Sigmoid colon (tissue), 7 donors: ENCODE measurements around the gene ABCC3. TPM values are rescaled to one million over a fixed set of nuclear protein-coding genes. Genes with fewer than 3 reads are reported as not detected.

Experiments
- DNase-seq: peaks from one replicate; pipeline ENCODE4 v3.0.0-alpha.2; 2019
- H3K27ac ChIP-seq, 4 donors: fragments of 200-600 bp; sonication (generic); one replicate each; pipeline ENCODE4 v1.5.1; 2016 to 2019; ENCODE audit warnings: mild to moderate bottlenecking in 1 of 4
- H3K27me3 ChIP-seq, 3 donors: fragments of 200-600 bp; sonication (generic); one replicate each; pipeline ENCODE4 v1.5.1; 2019; ENCODE audit warnings: mild to moderate bottlenecking in 1 of 3
- H3K36me3 ChIP-seq, 4 donors: fragments of 200-600 bp; sonication (generic); one replicate each; pipeline ENCODE4 v1.5.1; 2016 to 2019
- H3K4me1 ChIP-seq, 4 donors: fragments of 200-600 bp; sonication (generic); one replicate each; pipeline ENCODE4 v1.5.1; 2017 to 2019
- H3K4me3 ChIP-seq, 4 donors: fragments of 200-600 bp; sonication (generic); one replicate each; pipeline ENCODE4 v1.5.1; 2017 to 2019; ENCODE audit warnings: mild to moderate bottlenecking in 2 of 4, moderate library complexity in 1 of 4
- H3K9me3 ChIP-seq, 4 donors: fragments of 200-600 bp in 3 of 4; sonication (generic) in 3 of 4; one replicate each; pipeline versions ENCODE4 v1.5.1 to v1.6.1; 2013 to 2019
- CTCF ChIP-seq, 4 experiments: fragments of 450-650 bp in 3 of 4; fragments of 200-600 bp in 1 of 4; IDR thresholded peaks; one replicate each; pipeline ENCODE4 v1.5.1; 2016 to 2019; ENCODE audit warnings: antibody characterized with exemption in 4 of 4, mild to moderate bottlenecking in 3 of 4, moderate library complexity in 2 of 4
- EP300 ChIP-seq, 4 donors: sonication (generic); formaldehyde crosslinking; IDR thresholded peaks; one replicate each; pipeline ENCODE4 v1.6.1; 2017; ENCODE audit warnings: antibody characterized with exemption in 4 of 4
- POLR2A ChIP-seq, 2 donors: fragments of 450-650 bp; IDR thresholded peaks; one replicate each; pipeline ENCODE4 v1.6.1; 2016; ENCODE audit warnings: antibody characterized with exemption in 2 of 2, mild to moderate bottlenecking in 2 of 2, moderate library complexity in 2 of 2
- POLR2AphosphoS5 ChIP-seq, 4 donors: sonication (generic); formaldehyde crosslinking; IDR thresholded peaks; one replicate each; pipeline ENCODE4 v1.6.1; 2017; ENCODE audit warnings: antibody characterized with exemption in 4 of 4
- WGBS, 2 donors: extraction: QIAGEN DNeasy Blood & Tissue Kit; methylation state at CpG; one replicate each; pipeline ENCODE4 v1.1.7; 2013; 5-methylcytosine and 5-hydroxymethylcytosine counted together
- intact Hi-C: fragments of 100-400 bp; cut with DNase I; formaldehyde crosslinking; loops from one replicate; pipeline ENCODE4 v1.15.1; 2023
- polyA plus RNA-seq, 3 donors: library from polyadenylated mRNA; stranded (reverse); fragments of 200-250 nt; gene quantifications; one replicate each; pipeline ENCODE4 v1.2.3, GENCODE V29; 2013
- total RNA-seq, 4 donors: library from RNA; depleted of rRNA; stranded (reverse); fragments of >200 nt; gene quantifications; one replicate each; pipeline ENCODE4 v1.1.0, GENCODE V29; 2016
- donor health status: healthy with polysubstance abuse.
- donor health status: Bipolar disorder and iron deficiency.
- donor health status: healthy.

ABCC3 gene
- total and polyA plus RNA-seq, 7 donors, result 0.71 to 94.1 (median 2.6) TPM

GRCh38 chr17:50696365-50696879 lies 61.7 kb downstream of the ABCC3 start:
- WGBS, 2 donors, result 73 to 81% methylated on average over 3 of the region's 3 CpGs
- intact Hi-C loops, result no loop called here
- no peak overlapping the region for H3K4me3 ChIP-seq
- H3K4me1 ChIP-seq, result peaks cover 2 to 45% (median 41%) of the 10 kb centered on the region in 4 donors
- H3K27me3 ChIP-seq, result no peaks in the 10 kb centered on the region
- TF ChIP-seq POLR2A (IDR thresholded peaks at IDR 0.05) (no peak), POLR2AphosphoS5 (IDR thresholded peaks at IDR 0.05) (no peak), EP300 (IDR thresholded peaks at IDR 0.05) (no peak), CTCF (IDR thresholded peaks at IDR 0.05) (no peak)
- no peak overlapping the region for H3K27ac ChIP-seq
- H3K36me3 ChIP-seq, result peaks cover 24 to 59% (median 39%) of the 10 kb centered on the region in 4 donors
- peak; percentile 12 for DNase-seq
- H3K9me3 ChIP-seq, result no peaks in the 10 kb centered on the region

GRCh38 chr17:50697062-50697461 lies 62.4 kb downstream of the ABCC3 start:
- H3K4me3 ChIP-seq, result no peak overlapping the region
- H3K4me1 ChIP-seq, result peaks cover 2 to 41% (median 35%) of the 10 kb centered on the region in 4 donors
- WGBS, 2 donors, result 26 to 73% methylated on average over 3 of the region's 3 CpGs
- intact Hi-C loops, result no loop called here
- H3K36me3 ChIP-seq, result peaks cover 24 to 59% (median 39%) of the 10 kb centered on the region in 4 donors
- no peaks in the 10 kb centered on the region for H3K27me3 ChIP-seq
- H3K27ac ChIP-seq, result no peak overlapping the region
- TF ChIP-seq EP300 (IDR thresholded peaks at IDR 0.05) (no peak), POLR2AphosphoS5 (IDR thresholded peaks at IDR 0.05) (no peak), CTCF (IDR thresholded peaks at IDR 0.05) (no peak), POLR2A (IDR thresholded peaks at IDR 0.05) (no peak)
- no peaks in the 10 kb centered on the region for H3K9me3 ChIP-seq
- peak; percentile 21 for DNase-seq

- Histone ChIP-seq H3K36me3 (peaks cover 24 to 59% (median 39%) of the 10 kb centered on the region in 4 donors), H3K27me3 (no peaks in the 10 kb centered on the region), H3K4me1 (peaks cover 2 to 36% (median 31%) of the 10 kb centered on the region in 4 donors), H3K4me3 (no peak overlapping the region), H3K27ac (no peak overlapping the region), H3K9me3 (no peaks in the 10 kb centered on the region)
- no peak for DNase-seq
- intact Hi-C loops, result no loop called here
- 28 to 63% methylated on average over 3 of the region's 3 CpGs for WGBS, 2 donors
- TF ChIP-seq EP300 (IDR thresholded peaks at IDR 0.05) (no peak), CTCF (IDR thresholded peaks at IDR 0.05) (no peak), POLR2A (IDR thresholded peaks at IDR 0.05) (no peak), POLR2AphosphoS5 (IDR thresholded peaks at IDR 0.05) (no peak)
Observed at GRCh38 chr17:50697663-50698272, 63.1 kb downstream of the ABCC3 start.

- WGBS, 2 donors, result 76 to 89% methylated on average over 7 of the region's 7 CpGs
- intact Hi-C loops, result no loop called here
- H3K36me3 ChIP-seq, result peaks cover 24 to 59% (median 39%) of the 10 kb centered on the region in 4 donors
- no peaks in the 10 kb centered on the region for H3K27me3 ChIP-seq
- TF ChIP-seq POLR2A (IDR thresholded peaks at IDR 0.05), result no peak
- no peak for TF ChIP-seq CTCF (IDR thresholded peaks at IDR 0.05)
- TF ChIP-seq POLR2AphosphoS5 (IDR thresholded peaks at IDR 0.05), result no peak
- TF ChIP-seq EP300 (IDR thresholded peaks at IDR 0.05), result no peak
- peaks cover 2 to 36% (median 31%) of the 10 kb centered on the region in 4 donors for H3K4me1 ChIP-seq
- H3K4me3 ChIP-seq, result no peak overlapping the region
- no peak overlapping the region for H3K27ac ChIP-seq
- no peaks in the 10 kb centered on the region for H3K9me3 ChIP-seq
- DNase-seq, result no peak
Observed at GRCh38 chr17:50699410-50699809, 64.7 kb downstream of the ABCC3 start.
